ENCODE measurements around the gene GRM4.

DNA sequence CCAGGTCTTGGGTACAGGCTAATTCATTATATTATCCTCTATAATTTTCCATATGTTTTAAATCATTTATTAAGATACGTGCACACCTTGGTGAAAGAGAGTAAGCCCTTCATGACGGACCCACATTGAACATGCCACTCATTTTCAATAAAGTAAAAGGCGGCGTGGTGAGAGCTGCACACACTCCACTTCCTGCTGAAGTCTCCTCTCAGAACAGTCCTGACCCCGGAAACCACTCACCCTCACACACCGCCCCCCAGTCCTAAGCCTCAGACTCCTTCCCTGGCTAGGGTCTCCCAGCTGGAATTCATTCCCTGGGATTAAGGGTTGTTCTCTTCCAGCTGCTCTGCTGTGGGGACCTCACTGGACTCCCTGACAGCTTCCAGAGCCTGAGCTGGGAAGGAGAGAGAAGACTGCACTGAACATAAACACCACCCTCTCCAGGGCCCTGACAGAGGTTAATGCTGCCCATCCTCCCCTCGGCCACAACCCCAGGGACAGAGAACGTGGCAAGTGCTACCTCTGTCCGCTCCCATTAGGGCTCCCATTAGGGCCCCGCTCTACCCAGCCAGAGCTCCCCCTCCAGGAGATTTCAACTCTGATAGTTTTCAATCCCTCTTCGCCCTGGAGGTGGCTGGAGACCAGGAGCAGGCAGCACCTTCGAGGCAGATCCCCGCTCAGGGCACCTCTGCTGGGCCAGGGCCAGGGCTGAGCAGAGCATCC is 24.8 kb downstream of the GRM4 start:
- TF ChIP-seq, protein P1, sequence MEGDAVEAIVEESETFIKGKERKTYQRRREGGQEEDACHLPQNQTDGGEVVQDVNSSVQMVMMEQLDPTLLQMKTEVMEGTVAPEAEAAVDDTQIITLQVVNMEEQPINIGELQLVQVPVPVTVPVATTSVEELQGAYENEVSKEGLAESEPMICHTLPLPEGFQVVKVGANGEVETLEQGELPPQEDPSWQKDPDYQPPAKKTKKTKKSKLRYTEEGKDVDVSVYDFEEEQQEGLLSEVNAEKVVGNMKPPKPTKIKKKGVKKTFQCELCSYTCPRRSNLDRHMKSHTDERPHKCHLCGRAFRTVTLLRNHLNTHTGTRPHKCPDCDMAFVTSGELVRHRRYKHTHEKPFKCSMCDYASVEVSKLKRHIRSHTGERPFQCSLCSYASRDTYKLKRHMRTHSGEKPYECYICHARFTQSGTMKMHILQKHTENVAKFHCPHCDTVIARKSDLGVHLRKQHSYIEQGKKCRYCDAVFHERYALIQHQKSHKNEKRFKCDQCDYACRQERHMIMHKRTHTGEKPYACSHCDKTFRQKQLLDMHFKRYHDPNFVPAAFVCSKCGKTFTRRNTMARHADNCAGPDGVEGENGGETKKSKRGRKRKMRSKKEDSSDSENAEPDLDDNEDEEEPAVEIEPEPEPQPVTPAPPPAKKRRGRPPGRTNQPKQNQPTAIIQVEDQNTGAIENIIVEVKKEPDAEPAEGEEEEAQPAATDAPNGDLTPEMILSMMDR (IDR thresholded peaks at IDR 0.05; ENCODE audit: low read length): no peak
- no peak for TF ChIP-seq EZH2 (optimal IDR thresholded peaks at IDR 0.05; ENCODE audit: low read depth, low read length)
